Endothelial cell of umbilical vein (primary cell): Measurements from ENCODE around the gene RBM17. TPM values are rescaled to one million over a fixed set of nuclear protein-coding genes. Genes with fewer than 3 reads are reported as not detected.

Experiments used
- BruUV-seq: library from RNA; stranded (reverse); fragments of 400-500 nt; replicated peaks from 2 replicates; lab custom pipeline; 2021; lab: Mats Ljungman, UMichigan
- CTCF ChIA-PET: fragments of 300-600, 350-600 bp; sonication (Branson Sonifier 250); formaldehyde crosslinking; loops from one replicate; lab custom pipeline; 2021; ENCODE audit warnings: antibody characterized with exemption, inconsistent platforms; lab: Charles Lee
- POLR2A ChIA-PET: fragments of 300-600, 350-600 bp; sonication (Branson Sonifier 250); formaldehyde crosslinking; loops from one replicate; lab custom pipeline; 2021; ENCODE audit warnings: antibody characterized with exemption, inconsistent platforms; lab: Charles Lee
- DNase-seq: peaks from one replicate; pipeline ENCODE4 v3.0.0-alpha.2; 2011; ENCODE audit warnings: low read depth, low spot score
- FAIRE-seq: peaks from 2 replicates; lab custom pipeline; 2011; peaks lifted over from hg19 to GRCh38; lab: Jason Lieb, UNC
- H2AFZ ChIP-seq: 2 replicates; pipeline ENCODE4 v1.6.0; 2012; ENCODE audit warnings: low read depth, low read length, control low read depth, inconsistent platforms
- H3K27ac ChIP-seq: 2 replicates; pipeline ENCODE4 v1.5.1; 2011; ENCODE audit warnings: low read depth, mild to moderate bottlenecking, control low read depth, low read length, moderate library complexity; ENCODE audit not compliant: insufficient read depth
- H3K27me3 ChIP-seq, 2 experiments: 2 replicates each; pipeline versions ENCODE4 v1.6.0 to v1.6.1; 2011; ENCODE audit warnings: low read length in 2 of 2, mixed read lengths in 1 of 2; ENCODE audit not compliant: control insufficient read depth in 2 of 2, insufficient read depth in 2 of 2
- H3K36me3 ChIP-seq, 2 experiments: 2 replicates in 1 of 2; 3 replicates in 1 of 2; pipeline ENCODE4 v1.5.1; 2011; ENCODE audit warnings: low read length in 2 of 2, mild to moderate bottlenecking in 1 of 2, moderate library complexity in 1 of 2; ENCODE audit not compliant: control insufficient read depth in 2 of 2, insufficient read depth in 2 of 2; ENCODE audit errors: extremely low read depth in 1 of 2
- H3K4me1 ChIP-seq: 3 replicates; pipeline ENCODE4 v1.5.1; 2011; ENCODE audit warnings: mild to moderate bottlenecking, low read length; ENCODE audit not compliant: control insufficient read depth, insufficient read depth; ENCODE audit errors: extremely low read depth
- H3K4me2 ChIP-seq: 2 replicates; pipeline ENCODE4 v1.6.1; 2011; ENCODE audit warnings: low read length, control low read depth, mixed read lengths; ENCODE audit not compliant: insufficient read depth
- H3K4me3 ChIP-seq, 3 experiments: fragments of 200-600 bp in 1 of 3; sonication (generic), shearing (Covaris generic) in 1 of 3; replicated peaks in 1 of 3; 2 replicates each; pipeline ENCODE4 v1.5.1; 2011 to 2016; ENCODE audit warnings: control low read depth in 3 of 3, low read length in 3 of 3, mild to moderate bottlenecking in 2 of 3, inconsistent platforms in 1 of 3, low read depth in 1 of 3, moderate library complexity in 1 of 3; ENCODE audit not compliant: insufficient read depth in 1 of 3
- H3K79me2 ChIP-seq: 2 replicates; pipeline ENCODE4 v1.6.0; 2012; ENCODE audit warnings: low read length, inconsistent platforms; ENCODE audit not compliant: control insufficient read depth, insufficient read depth
- H3K9ac ChIP-seq: replicated peaks from 2 replicates; pipeline ENCODE3; 2011; ENCODE audit warnings: low read length, control low read depth; ENCODE audit not compliant: insufficient read depth; ENCODE audit errors: extremely low read depth
- H3K9me1 ChIP-seq: replicated peaks from 3 replicates; pipeline ENCODE4 v1.6.0; 2011; ENCODE audit warnings: mild to moderate bottlenecking, low read length; ENCODE audit not compliant: control insufficient read depth, insufficient read depth; ENCODE audit errors: extremely low read depth
- H3K9me3 ChIP-seq: replicated peaks from 2 replicates; pipeline ENCODE4 v1.5.1; 2012; ENCODE audit warnings: low read length, inconsistent platforms; ENCODE audit not compliant: control insufficient read depth, insufficient read depth
- H4K20me1 ChIP-seq: replicated peaks from 2 replicates; pipeline ENCODE3; 2011; ENCODE audit warnings: mild to moderate bottlenecking, low read length; ENCODE audit not compliant: control insufficient read depth, insufficient read depth; ENCODE audit errors: extremely low read depth
- EZH2 ChIP-seq: IDR thresholded peaks from 2 replicates; pipeline ENCODE4 v1.6.1; 2012; ENCODE audit warnings: borderline replicate concordance, low read depth, mild to moderate bottlenecking, moderate library complexity, low read length, inconsistent platforms; ENCODE audit not compliant: severe bottlenecking
- FOS ChIP-seq: IDR thresholded peaks from 2 replicates; pipeline ENCODE4 v1.6.1; 2011; ENCODE audit warnings: mild to moderate bottlenecking, low read length, moderate library complexity, borderline replicate concordance; ENCODE audit not compliant: insufficient read depth
- GATA2 ChIP-seq: IDR thresholded peaks from 2 replicates; pipeline ENCODE4 v1.7.0; 2011; ENCODE audit warnings: low read depth, mild to moderate bottlenecking, moderate library complexity, mixed read lengths, low read length; ENCODE audit not compliant: insufficient read length, insufficient read depth
- JUN ChIP-seq: IDR thresholded peaks from 2 replicates; pipeline ENCODE4 v1.6.1; 2011; ENCODE audit warnings: borderline replicate concordance, low read depth; ENCODE audit not compliant: insufficient read length, insufficient read depth
- MYC ChIP-seq: IDR thresholded peaks from one replicate; pipeline ENCODE4 v1.6.1; 2011; ENCODE audit warnings: mild to moderate bottlenecking, low read depth, low read length
- POLR2A ChIP-seq: IDR thresholded peaks from 2 replicates; pipeline ENCODE4 v1.6.1; 2012; ENCODE audit warnings: low read depth, mild to moderate bottlenecking, control low read depth, low read length
- POLR2AphosphoS5 ChIP-seq: IDR thresholded peaks from 2 replicates; pipeline ENCODE4 v1.6.1; 2012; ENCODE audit warnings: low read depth, mild to moderate bottlenecking, control low read depth, low read length, moderate library complexity; ENCODE audit not compliant: insufficient read depth
- dilution Hi-C: fragments of 300-500 bp; cut with MboI; formaldehyde crosslinking; loops from one replicate; pipeline ENCODE4 v1.15.0; 2019; ENCODE audit warnings: low sequenced_read_pairs; ENCODE audit not compliant: extremely low pct_ligation_motif_present
- intact Hi-C: fragments of 100-400 bp; cut with micrococcal nuclease; formaldehyde crosslinking; loops from one replicate; pipeline ENCODE4 v1.10.0; 2022
- polyA plus RNA-seq, 4 experiments: library from polyadenylated mRNA; depleted of rRNA in 3 of 4; stranded (reverse) in 3 of 4; unstranded in 1 of 4; fragments of >200 nt; gene quantifications; 2 replicates each; pipeline versions ENCODE4 v1.2.1 to v1.2.3, GENCODE V29; 2011 to 2012; ENCODE audit warnings: missing spikeins in 1 of 4
- total RNA-seq: library from RNA; stranded (reverse); gene quantifications from 2 replicates; pipeline ENCODE4 v1.2.3, GENCODE V29; 2021
- TF ChIP-seq, protein P1 (sequence below), 2 donors: IDR thresholded peaks; 1 replicate in 1 of 2; 2 replicates in 1 of 2; pipeline ENCODE4 v1.5.1; 2011; ENCODE audit warnings: low read length in 2 of 2, mild to moderate bottlenecking in 2 of 2, moderate library complexity in 2 of 2, control low read depth in 1 of 2, inconsistent platforms in 1 of 2, low read depth in 1 of 2; ENCODE audit not compliant: insufficient read depth in 1 of 2; ENCODE audit errors: extremely low read depth in 1 of 2
- TF ChIP-seq, protein P2 (sequence below): IDR thresholded peaks from 2 replicates; pipeline ENCODE4 v1.6.1; 2011; ENCODE audit not compliant: insufficient read depth, insufficient read length

RBM17 gene
- total and polyA plus RNA-seq, 2 donors (not counting 3 experiments of a cell fraction or from before 2014, with no cell fraction given), result 23.1 to 148 TPM

- Histone ChIP-seq H3K4me3 (no peak overlapping the region), H3K36me3 (no peaks in the 10 kb centered on the region), H3K9me1 (no peaks in the 10 kb centered on the region), H3K27ac (no peak overlapping the region), H3K27me3 (peaks cover 2 to 9% of the 10 kb centered on the region in 2 experiments), H3K9ac (no peak overlapping the region), H3K4me1 (peaks cover 5% of the 10 kb centered on the region), H3K4me2 (no peak overlapping the region), H3K79me2 (no peaks in the 10 kb centered on the region), H2AFZ (no peak overlapping the region), H4K20me1 (no peaks in the 10 kb centered on the region), H3K9me3 (no peaks in the 10 kb centered on the region)
- dilution Hi-C loops, result no loop called here
- DNase-seq (no peak), FAIRE-seq (no peak)
- POLR2A ChIA-PET, result interaction anchor here (1.0 kb wide), 1 partner anchor 66 kb away, joined by 4 read pairs; the partner anchor contains the start of gene PFKFB3
- intact Hi-C loops, result no loop called here
- no TSS peak for BruUV-seq
- CTCF ChIA-PET, result interaction anchor here (0.9 to 2.3 kb wide), 9 partner anchors 8 to 265 kb away, joined by 3 to 15 read pairs (median 4); partner anchors contain the start of gene PFKFB3
- TF ChIP-seq, protein P1, sequence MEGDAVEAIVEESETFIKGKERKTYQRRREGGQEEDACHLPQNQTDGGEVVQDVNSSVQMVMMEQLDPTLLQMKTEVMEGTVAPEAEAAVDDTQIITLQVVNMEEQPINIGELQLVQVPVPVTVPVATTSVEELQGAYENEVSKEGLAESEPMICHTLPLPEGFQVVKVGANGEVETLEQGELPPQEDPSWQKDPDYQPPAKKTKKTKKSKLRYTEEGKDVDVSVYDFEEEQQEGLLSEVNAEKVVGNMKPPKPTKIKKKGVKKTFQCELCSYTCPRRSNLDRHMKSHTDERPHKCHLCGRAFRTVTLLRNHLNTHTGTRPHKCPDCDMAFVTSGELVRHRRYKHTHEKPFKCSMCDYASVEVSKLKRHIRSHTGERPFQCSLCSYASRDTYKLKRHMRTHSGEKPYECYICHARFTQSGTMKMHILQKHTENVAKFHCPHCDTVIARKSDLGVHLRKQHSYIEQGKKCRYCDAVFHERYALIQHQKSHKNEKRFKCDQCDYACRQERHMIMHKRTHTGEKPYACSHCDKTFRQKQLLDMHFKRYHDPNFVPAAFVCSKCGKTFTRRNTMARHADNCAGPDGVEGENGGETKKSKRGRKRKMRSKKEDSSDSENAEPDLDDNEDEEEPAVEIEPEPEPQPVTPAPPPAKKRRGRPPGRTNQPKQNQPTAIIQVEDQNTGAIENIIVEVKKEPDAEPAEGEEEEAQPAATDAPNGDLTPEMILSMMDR (IDR thresholded peaks at IDR 0.05; ENCODE audit: extremely low read depth in 1 of 2, insufficient read depth in 1 of 2, low read depth in 1 of 2, low read length in 2 of 2), result no peak
- no peak for TF ChIP-seq POLR2A
- no peak for TF ChIP-seq MYC
- no peak for TF ChIP-seq JUN
- TF ChIP-seq FOS, result no peak
- no peak for TF ChIP-seq EZH2
- no peak for TF ChIP-seq POLR2AphosphoS5
- TF ChIP-seq GATA2, result no peak
- TF ChIP-seq, protein P2, sequence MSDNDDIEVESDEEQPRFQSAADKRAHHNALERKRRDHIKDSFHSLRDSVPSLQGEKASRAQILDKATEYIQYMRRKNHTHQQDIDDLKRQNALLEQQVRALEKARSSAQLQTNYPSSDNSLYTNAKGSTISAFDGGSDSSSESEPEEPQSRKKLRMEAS, result no peak
These were observed 47.7 kb downstream of the RBM17 start for GRCh38 chr10:6136215-6137201.
